ENCODE measurements around the gene MYH14. TPM values are rescaled to one million over a fixed set of nuclear protein-coding genes. Genes with fewer than 3 reads are reported as not detected.

Gene MYH14
- total and polyA plus RNA-seq, 2 of the 13 experiments (the other 11 are each of a cell fraction or from before 2014, with no cell fraction given), result 5.5 to 5.8 TPM

DNA sequence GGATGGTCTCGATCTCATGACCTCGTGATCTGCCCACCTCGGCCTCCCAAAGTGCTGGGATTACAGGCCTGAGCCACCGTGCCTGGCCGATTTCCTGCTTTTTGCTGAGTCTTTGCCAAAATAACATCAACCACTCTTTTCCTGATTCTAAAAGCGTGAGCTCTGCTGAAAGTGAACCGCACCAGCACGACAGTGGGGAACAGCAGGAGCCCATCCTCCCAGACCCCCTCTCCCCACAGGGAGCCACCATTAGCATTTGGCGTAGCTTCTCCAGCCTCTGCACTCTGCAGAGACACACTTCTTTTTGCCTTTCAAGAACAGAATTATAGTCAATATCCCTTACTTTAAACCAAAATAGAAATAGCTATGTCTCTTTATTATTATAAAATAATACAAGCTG lies 41.3 kb downstream of the MYH14 start:
- Histone ChIP-seq H3K9ac (ENCODE audit: insufficient read depth, low read depth, low read length) (no peak overlapping the region), H3K9me3 (ENCODE audit: low read length) (no peaks in the 10 kb centered on the region), H4K20me1 (ENCODE audit: insufficient read depth, low read length) (no peaks in the 10 kb centered on the region), H3K27me3 (ENCODE audit: control insufficient read depth in 1 of 2, insufficient read depth in 2 of 2, low read length in 2 of 2) (no peaks in the 10 kb centered on the region), H3K4me1 (ENCODE audit: insufficient read depth, low read length) (peaks cover 15% of the 10 kb centered on the region), H3K36me3 (replicated peaks in 1 of 2; ENCODE audit: control insufficient read depth in 1 of 2, insufficient read depth in 2 of 2, low read length in 2 of 2) (no peaks in the 10 kb centered on the region), H3K79me2 (ENCODE audit: insufficient read depth, low read length) (no peaks in the 10 kb centered on the region), H3K27ac (ENCODE audit: extremely low read length, insufficient read depth, low read length) (no peak overlapping the region), H3K4me2 (ENCODE audit: low read depth, low read length) (no peak overlapping the region), H2AFZ (ENCODE audit: low read length) (no peak overlapping the region), H3K4me3 (replicated peaks in 1 of 3; ENCODE audit: insufficient read depth in 1 of 3, low read depth in 2 of 3, low read length in 3 of 3) (no peak overlapping the region)
- ATAC-seq (no peak), DNase-seq (ENCODE audit: low spot score) (no peak), FAIRE-seq (no peak)
- in situ Hi-C loops (cut with HindIII; ENCODE audit: extremely low pct_ligation_motif_present, low pct_unique_long_range_greater_than_20kb), result no loop called here
- BruUV-seq (replicated peaks), result no TSS peak
- 90% methylated on average over 9 of the region's 9 CpGs for WGBS (ENCODE audit: low lambda C conversion rate)
- ChIA-PET CTCF (ENCODE audit: low intra/inter-chr PET ratio, low total read pairs) (no interaction called here), POLR2A (no interaction called here)
- TF ChIP-seq GFI1 (CRISPR knock-in tag; IDR thresholded peaks at IDR 0.05; ENCODE audit: borderline replicate concordance), result no peak
- TF ChIP-seq ZSCAN30 (CRISPR knock-in tag; IDR thresholded peaks at IDR 0.05), result no peak
- no peak for TF ChIP-seq MIXL1 (CRISPR knock-in tag; IDR thresholded peaks at IDR 0.05)
- TF ChIP-seq DNMT3B (CRISPR knock-in tag; conservative IDR thresholded peaks at IDR 0.05), result no peak
- no peak for TF ChIP-seq CEBPG (CRISPR knock-in tag; IDR thresholded peaks at IDR 0.05)
- no peak for TF ChIP-seq SRSF4 (IDR thresholded peaks at IDR 0.05; ENCODE audit: low read depth, low read length, poor library complexity, severe bottlenecking)
- TF ChIP-seq, protein P1, sequence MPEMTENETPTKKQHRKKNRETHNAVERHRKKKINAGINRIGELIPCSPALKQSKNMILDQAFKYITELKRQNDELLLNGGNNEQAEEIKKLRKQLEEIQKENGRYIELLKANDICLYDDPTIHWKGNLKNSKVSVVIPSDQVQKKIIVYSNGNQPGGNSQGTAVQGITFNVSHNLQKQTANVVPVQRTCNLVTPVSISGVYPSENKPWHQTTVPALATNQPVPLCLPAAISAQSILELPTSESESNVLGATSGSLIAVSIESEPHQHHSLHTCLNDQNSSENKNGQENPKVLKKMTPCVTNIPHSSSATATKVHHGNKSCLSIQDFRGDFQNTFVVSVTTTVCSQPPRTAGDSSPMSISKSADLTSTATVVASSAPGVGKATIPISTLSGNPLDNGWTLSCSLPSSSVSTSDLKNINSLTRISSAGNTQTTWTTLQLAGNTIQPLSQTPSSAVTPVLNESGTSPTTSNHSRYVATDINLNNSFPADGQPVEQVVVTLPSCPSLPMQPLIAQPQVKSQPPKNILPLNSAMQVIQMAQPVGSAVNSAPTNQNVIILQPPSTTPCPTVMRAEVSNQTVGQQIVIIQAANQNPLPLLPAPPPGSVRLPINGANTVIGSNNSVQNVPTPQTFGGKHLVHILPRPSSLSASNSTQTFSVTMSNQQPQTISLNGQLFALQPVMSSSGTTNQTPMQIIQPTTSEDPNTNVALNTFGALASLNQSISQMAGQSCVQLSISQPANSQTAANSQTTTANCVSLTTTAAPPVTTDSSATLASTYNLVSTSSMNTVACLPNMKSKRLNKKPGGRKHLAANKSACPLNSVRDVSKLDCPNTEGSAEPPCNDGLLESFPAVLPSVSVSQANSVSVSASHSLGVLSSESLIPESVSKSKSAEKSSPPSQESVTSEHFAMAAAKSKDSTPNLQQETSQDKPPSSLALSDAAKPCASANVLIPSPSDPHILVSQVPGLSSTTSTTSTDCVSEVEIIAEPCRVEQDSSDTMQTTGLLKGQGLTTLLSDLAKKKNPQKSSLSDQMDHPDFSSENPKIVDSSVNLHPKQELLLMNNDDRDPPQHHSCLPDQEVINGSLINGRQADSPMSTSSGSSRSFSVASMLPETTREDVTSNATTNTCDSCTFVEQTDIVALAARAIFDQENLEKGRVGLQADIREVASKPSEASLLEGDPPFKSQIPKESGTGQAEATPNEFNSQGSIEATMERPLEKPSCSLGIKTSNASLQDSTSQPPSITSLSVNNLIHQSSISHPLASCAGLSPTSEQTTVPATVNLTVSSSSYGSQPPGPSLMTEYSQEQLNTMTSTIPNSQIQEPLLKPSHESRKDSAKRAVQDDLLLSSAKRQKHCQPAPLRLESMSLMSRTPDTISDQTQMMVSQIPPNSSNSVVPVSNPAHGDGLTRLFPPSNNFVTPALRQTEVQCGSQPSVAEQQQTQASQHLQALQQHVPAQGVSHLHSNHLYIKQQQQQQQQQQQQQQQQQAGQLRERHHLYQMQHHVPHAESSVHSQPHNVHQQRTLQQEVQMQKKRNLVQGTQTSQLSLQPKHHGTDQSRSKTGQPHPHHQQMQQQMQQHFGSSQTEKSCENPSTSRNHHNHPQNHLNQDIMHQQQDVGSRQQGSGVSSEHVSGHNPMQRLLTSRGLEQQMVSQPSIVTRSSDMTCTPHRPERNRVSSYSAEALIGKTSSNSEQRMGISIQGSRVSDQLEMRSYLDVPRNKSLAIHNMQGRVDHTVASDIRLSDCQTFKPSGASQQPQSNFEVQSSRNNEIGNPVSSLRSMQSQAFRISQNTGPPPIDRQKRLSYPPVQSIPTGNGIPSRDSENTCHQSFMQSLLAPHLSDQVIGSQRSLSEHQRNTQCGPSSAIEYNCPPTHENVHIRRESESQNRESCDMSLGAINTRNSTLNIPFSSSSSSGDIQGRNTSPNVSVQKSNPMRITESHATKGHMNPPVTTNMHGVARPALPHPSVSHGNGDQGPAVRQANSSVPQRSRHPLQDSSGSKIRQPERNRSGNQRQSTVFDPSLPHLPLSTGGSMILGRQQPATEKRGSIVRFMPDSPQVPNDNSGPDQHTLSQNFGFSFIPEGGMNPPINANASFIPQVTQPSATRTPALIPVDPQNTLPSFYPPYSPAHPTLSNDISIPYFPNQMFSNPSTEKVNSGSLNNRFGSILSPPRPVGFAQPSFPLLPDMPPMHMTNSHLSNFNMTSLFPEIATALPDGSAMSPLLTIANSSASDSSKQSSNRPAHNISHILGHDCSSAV (CRISPR knock-in tag; IDR thresholded peaks at IDR 0.05; ENCODE audit: borderline replicate concordance), result no peak
- TF ChIP-seq GATA4 (IDR thresholded peaks at IDR 0.05; ENCODE audit: borderline replicate concordance, low read depth), result no peak
- TF ChIP-seq BORCS8-MEF2B (CRISPR knock-in tag; IDR thresholded peaks at IDR 0.05), result no peak
- TF ChIP-seq, protein P2, sequence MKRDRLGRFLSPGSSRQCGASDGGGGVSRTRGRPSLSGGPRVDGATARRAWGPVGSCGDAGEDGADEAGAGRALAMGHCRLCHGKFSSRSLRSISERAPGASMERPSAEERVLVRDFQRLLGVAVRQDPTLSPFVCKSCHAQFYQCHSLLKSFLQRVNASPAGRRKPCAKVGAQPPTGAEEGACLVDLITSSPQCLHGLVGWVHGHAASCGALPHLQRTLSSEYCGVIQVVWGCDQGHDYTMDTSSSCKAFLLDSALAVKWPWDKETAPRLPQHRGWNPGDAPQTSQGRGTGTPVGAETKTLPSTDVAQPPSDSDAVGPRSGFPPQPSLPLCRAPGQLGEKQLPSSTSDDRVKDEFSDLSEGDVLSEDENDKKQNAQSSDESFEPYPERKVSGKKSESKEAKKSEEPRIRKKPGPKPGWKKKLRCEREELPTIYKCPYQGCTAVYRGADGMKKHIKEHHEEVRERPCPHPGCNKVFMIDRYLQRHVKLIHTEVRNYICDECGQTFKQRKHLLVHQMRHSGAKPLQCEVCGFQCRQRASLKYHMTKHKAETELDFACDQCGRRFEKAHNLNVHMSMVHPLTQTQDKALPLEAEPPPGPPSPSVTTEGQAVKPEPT (CRISPR knock-in tag; IDR thresholded peaks at IDR 0.05; ENCODE audit: low read depth), result no peak
- no peak for TF ChIP-seq ZNF292 (CRISPR knock-in tag; IDR thresholded peaks at IDR 0.05; ENCODE audit: borderline replicate concordance, low read depth)
- TF ChIP-seq ZNF431 (CRISPR knock-in tag; IDR thresholded peaks at IDR 0.05; ENCODE audit: borderline replicate concordance, low read depth), result no peak
- TF ChIP-seq NFATC3 (CRISPR knock-in tag; IDR thresholded peaks at IDR 0.05), result no peak
- intact Hi-C loops (cut with micrococcal nuclease; ENCODE audit: unreplicated experiment), result no loop called here
